GM12892 (cell line): ENCODE results near the gene FAM107B.

ENCODE experiments used
- POLR2A ChIP-seq: IDR thresholded peaks from 2 replicates; pipeline ENCODE4 v1.6.1; 2011; ENCODE audit warnings: low read depth, low read length, control low read depth
- POLR2AphosphoS5 ChIP-seq: IDR thresholded peaks from 2 replicates; pipeline ENCODE4 v1.6.1; 2011; ENCODE audit warnings: low read depth, low read length, control low read depth
- TAF1 ChIP-seq: IDR thresholded peaks from 2 replicates; pipeline ENCODE4 v1.6.1; 2011; ENCODE audit warnings: low read depth, mild to moderate bottlenecking, control low read depth, low read length, borderline replicate concordance

DNA sequence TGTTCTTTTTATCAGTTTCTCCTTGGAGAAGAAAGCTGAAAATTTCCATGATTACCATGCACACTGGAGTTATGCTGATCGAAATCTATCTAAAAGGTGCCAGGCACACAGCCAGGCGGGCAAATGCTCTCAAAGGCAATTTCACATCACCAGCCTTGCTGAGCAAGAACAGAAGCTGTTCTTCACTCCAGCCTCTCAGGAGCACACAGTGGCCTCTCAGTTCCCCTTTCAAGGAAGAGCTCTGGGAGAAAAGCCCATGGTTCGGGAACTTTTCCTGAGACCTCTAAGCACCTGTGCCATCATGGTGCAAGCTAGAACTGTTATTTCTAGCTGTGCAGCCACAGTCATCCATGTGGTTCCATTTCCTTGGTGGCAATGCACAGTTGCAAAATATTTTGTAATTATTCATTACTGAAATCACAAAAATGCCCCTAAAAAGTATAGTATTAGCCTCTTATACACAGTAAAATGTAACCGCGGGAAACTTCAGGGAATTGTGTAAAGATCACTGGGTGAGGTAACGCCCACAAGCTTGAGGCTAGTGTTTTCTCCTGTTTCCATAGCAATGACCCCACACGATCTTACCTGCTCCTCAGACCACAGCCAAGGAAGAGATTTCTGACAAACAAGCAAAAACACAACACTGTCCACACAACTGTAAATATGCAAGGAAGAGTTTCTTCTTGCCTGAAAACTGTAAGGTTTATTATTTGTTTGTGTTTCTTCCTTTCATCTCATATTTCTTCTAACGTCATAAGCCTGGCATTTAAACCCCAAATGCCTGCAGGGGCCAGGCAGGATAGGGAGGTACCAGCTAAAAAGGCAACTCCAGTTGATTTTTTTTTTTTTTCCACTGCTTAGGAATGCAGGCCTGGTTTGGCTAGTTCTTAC is 121.2 kb downstream of the FAM107B start:
- TF ChIP-seq TAF1: no peak
- TF ChIP-seq POLR2A: no peak
- no peak for TF ChIP-seq POLR2AphosphoS5
